ENCODE measurements around the gene EYS. TPM values are rescaled to one million over a fixed set of nuclear protein-coding genes. Genes with fewer than 3 reads are reported as not detected.
"Not testable (repeated sequence)": the region's sequence is repeated elsewhere in the genome, so short reads cannot be mapped to it uniquely, and the experiment has no call there.

Gene EYS
- total RNA-seq, 2 donors from 2014 or later, result not detected

- no peaks in the 10 kb centered on the region for H3K4me1 Mint-ChIP-seq (ENCODE audit: low read depth)
- peaks cover 2 to 7% of the 10 kb centered on the region in 2 donors for H3K36me3 Mint-ChIP-seq (ENCODE audit: insufficient read depth in 2 of 2)
- H3K27me3 Mint-ChIP-seq (ENCODE audit: low read depth), result no peaks in the 10 kb centered on the region
- peaks cover 14 to 21% of the 10 kb centered on the region in 2 donors for H3K9me3 Mint-ChIP-seq
- no peak overlapping the region for H3K27ac Mint-ChIP-seq
- ATAC-seq (replicated peaks in 1 of 2), result no peak
- H3K4me3 Mint-ChIP-seq, result no peak overlapping the region
- no peak for DNase-seq
Observed at GRCh38 chr6:65671922-65672321, 35.1 kb downstream of the EYS start.

DNA sequence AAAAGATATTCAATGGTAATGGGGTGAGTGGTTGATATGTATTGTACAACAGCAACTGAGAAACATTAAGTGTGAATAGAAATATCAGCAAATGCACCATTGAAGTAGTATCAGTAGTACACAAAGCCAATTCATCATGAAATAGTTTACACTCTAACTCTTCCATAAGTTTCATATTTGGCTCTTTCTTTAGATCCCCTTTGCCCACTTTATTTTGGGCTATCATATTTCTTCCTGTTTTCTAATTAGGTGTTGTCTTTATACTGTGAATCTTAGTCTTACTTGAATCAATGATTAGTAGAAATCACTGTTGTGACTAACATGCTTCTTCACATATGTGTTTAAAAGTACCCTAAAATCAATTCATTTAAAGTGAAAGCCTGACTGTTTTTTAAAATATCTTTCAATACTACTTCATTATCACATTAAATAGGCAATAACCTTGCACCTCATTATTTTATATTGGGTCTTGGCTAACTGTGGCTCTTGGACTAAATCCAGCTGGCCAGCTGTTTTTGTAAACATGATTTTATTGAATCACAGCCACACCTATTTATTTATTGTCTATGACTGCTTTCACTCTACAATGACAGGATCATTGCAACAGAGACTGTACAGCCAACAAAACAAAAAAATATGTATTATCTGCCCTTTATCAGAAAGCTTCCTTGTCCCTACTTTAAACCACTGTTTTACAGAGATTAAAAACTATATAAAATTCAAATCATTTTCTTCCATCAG lies 38.9 kb downstream of the EYS start:
- no peak overlapping the region for H3K4me3 Mint-ChIP-seq
- H3K36me3 Mint-ChIP-seq (ENCODE audit: insufficient read depth in 2 of 2), result peaks cover under 1 to 2% of the 10 kb centered on the region in 2 donors
- ATAC-seq (replicated peaks in 1 of 2) (no peak), DNase-seq (no peak)
- H3K27ac Mint-ChIP-seq, result peak overlapping the region; percentile 64
- peaks cover 10 to 14% of the 10 kb centered on the region in 2 donors for H3K9me3 Mint-ChIP-seq
- H3K27me3 Mint-ChIP-seq (ENCODE audit: low read depth), result no peaks in the 10 kb centered on the region
- no peaks in the 10 kb centered on the region for H3K4me1 Mint-ChIP-seq (ENCODE audit: low read depth)

DNA sequence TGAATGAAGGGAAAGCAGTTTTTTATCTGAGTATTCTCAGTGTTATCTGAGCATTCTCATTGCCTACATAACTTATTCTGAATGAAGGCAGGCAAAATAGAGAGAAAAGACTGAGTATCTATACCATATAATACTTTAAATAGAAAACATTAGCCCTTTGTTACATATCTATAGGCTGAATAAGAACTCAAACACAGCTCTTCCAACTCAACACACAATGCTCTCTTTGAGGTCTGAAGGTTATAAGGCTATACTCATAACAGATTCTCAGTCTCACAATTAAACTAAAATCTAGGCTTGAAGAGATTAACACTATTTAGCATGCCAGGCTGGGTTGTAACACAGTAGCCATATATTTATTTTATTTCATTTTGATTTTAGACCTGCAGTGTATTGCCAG lies 56.9 kb downstream of the EYS start:
- Mint-ChIP-seq H3K9me3 (peaks cover 10 to 16% of the 10 kb centered on the region in 2 donors), H3K27me3 (ENCODE audit: low read depth) (no peaks in the 10 kb centered on the region), H3K4me3 (no peak overlapping the region), H3K36me3 (ENCODE audit: insufficient read depth in 2 of 2) (peaks cover 0 to 3% of the 10 kb centered on the region in 2 donors), H3K27ac (no peak overlapping the region), H3K4me1 (ENCODE audit: low read depth) (no peaks in the 10 kb centered on the region)
- DNase-seq, result no peak
- no peak for ATAC-seq (replicated peaks in 1 of 2)

- Mint-ChIP-seq H3K27me3 (ENCODE audit: low read depth) (no peaks in the 10 kb centered on the region), H3K4me3 (no peak overlapping the region), H3K36me3 (ENCODE audit: insufficient read depth in 2 of 2) (peaks cover 0 to 3% of the 10 kb centered on the region in 2 donors), H3K4me1 (ENCODE audit: low read depth) (no peaks in the 10 kb centered on the region), H3K9me3 (peaks cover 12 to 18% of the 10 kb centered on the region in 2 donors), H3K27ac (no peak overlapping the region)
- ATAC-seq (replicated peaks in 1 of 2), result no peak
- DNase-seq, result no peak
Observed at GRCh38 chr6:65649392-65649791, 57.6 kb downstream of the EYS start.

GRCh38 chr6:65646544-65646943 lies 60.5 kb downstream of the EYS start:
- Mint-ChIP-seq H3K27me3 (ENCODE audit: low read depth) (no peaks in the 10 kb centered on the region), H3K9me3 (peaks cover 12 to 19% of the 10 kb centered on the region in 2 donors), H3K36me3 (ENCODE audit: insufficient read depth in 2 of 2) (peaks cover 0 to 3% of the 10 kb centered on the region in 2 donors), H3K4me3 (no peak overlapping the region), H3K4me1 (ENCODE audit: low read depth) (no peaks in the 10 kb centered on the region), H3K27ac (no peak overlapping the region)
- DNase-seq, result no peak
- no peak for ATAC-seq (replicated peaks in 1 of 2)

DNA sequence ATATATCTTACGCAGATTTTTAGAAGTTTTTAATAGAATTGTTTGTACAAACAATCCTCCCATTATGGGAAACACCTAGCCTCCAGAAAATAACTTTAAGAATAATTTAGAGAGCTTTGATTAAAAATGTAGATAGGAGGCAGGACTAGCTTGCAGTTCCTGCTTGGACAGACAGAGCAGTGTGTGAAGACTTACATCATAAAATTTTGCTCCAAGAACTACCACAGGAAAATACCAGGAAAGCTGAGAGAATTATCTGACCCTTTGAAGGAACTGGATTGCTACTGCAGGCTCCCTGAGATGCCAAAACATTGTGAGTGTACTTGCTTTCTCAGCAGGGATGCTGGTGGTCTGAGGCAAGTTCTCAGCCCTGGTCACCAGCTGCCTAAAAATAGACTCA lies 64.2 kb downstream of the EYS start:
- Mint-ChIP-seq H3K4me3 (no peak overlapping the region), H3K4me1 (ENCODE audit: low read depth) (no peaks in the 10 kb centered on the region), H3K27ac (no peak overlapping the region), H3K9me3 (peaks cover 14 to 19% of the 10 kb centered on the region in 2 donors), H3K27me3 (ENCODE audit: low read depth) (no peaks in the 10 kb centered on the region), H3K36me3 (ENCODE audit: insufficient read depth in 2 of 2) (peaks cover 0 to 3% of the 10 kb centered on the region in 2 donors)
- DNase-seq, result no peak
- no peak for ATAC-seq (replicated peaks in 1 of 2)

DNA sequence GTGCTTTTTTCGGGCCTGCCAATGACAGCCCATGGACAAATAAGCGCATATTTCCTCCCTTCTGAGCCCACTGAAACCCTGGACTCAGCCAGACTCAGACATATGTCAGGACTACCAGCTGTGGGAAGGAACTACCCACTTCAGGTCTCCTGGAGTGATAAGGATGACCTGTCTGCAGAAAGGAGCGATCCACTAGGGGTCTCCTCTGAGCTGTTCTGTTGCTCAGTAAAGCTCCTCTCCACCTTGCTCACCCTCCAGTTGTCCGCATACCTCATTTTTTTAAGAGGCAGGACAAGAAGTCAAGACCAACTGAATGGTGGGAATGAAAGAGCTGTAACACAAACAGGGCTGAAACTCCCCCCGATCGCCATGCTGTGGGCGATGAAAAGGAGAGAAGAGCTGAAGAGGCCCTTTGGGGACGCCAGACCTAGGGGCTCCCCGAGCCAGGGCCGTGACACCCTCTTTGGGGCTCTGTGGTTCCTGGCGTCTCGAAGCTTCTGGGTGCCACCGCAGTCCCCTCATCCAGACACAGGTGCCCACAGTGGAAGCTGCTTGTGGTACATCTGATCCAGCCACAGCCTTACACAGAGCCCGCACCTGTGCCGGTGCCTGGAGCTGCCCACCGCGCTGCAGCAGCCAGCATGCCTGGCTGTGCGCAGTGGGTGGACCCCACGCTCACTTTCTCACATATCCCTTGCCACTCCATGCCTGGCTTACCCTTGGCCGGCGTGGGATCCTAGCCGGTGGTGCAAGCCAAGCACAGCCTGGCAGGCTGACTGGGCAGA lies 68.8 kb downstream of the EYS start:
- no peak overlapping the region for H3K4me3 Mint-ChIP-seq
- H3K27me3 Mint-ChIP-seq (ENCODE audit: low read depth), result no peaks in the 10 kb centered on the region
- ATAC-seq (replicated peaks in 1 of 2), result no peak
- no peak for DNase-seq
- no peaks in the 10 kb centered on the region for H3K4me1 Mint-ChIP-seq (ENCODE audit: low read depth)
- no peak overlapping the region for H3K27ac Mint-ChIP-seq
- H3K36me3 Mint-ChIP-seq (ENCODE audit: insufficient read depth in 2 of 2), result no peaks in the 10 kb centered on the region
- H3K9me3 Mint-ChIP-seq, result peaks cover 2 to 7% of the 10 kb centered on the region in 2 donors

DNA sequence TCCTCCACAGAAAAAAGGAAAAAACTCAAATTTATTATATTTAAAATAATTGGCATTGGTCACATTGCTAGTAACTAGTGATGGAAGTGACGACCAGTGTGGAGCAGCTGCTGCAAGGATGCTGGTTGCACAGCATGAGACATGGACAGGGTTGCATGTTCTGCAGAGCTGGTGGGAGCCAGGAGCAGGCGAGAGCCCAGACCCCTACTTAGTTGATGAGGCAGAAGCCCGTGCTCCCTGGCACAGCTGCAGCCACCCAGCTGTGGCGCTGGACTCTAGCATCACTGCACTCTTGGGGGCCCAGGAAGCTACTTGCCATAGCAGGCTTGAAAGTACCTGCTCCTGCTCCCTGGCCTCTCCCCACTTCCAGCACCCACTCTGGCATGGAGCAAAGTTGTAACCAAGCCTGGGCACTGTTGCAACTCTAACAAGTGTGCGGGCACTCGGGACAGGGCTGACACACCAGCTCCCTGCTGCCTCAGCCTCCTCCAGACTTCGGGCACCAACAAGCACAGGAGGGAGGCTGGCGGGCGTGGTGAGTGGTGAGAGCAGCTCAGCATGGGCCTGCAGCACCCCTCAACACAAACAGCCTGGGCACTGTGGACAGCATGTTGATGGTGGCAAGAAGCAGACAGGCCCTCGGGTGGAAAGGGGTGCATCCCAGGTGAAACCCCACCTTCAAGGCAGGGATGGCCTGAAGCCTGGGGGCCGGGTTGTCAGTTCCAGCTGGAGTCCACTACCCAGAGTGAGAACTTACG lies 69.6 kb downstream of the EYS start:
- Mint-ChIP-seq H3K27ac (no peak overlapping the region), H3K9me3 (peaks cover 2 to 3% of the 10 kb centered on the region in 2 donors), H3K27me3 (ENCODE audit: low read depth) (no peaks in the 10 kb centered on the region), H3K4me3 (no peak overlapping the region), H3K4me1 (ENCODE audit: low read depth) (no peaks in the 10 kb centered on the region), H3K36me3 (ENCODE audit: insufficient read depth in 2 of 2) (no peaks in the 10 kb centered on the region)
- no peak for DNase-seq
- no peak for ATAC-seq (replicated peaks in 1 of 2)

DNA sequence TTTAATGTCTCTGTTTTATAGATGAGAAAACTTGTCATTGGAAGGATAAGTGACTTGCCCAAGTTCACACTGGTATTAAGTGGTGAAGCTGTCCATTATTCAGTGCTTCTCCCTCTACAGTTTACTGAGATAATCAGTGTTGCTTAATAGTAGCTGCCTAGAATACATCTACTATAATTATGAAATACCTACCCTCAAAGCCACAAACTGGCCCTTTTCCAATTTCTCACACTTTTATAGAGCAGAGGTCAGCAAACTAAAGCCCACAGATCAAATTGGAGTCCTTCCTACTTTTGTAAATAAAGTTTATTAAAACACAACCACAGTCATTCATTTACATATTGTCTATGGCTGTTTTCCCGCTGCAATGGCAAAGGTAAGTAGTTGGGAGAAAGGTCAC lies 73.5 kb downstream of the EYS start:
- ATAC-seq (replicated peaks in 1 of 2) (no peak), DNase-seq (no peak)
- Mint-ChIP-seq H3K9me3 (peaks cover 1 to 4% of the 10 kb centered on the region in 2 donors), H3K4me3 (no peak overlapping the region), H3K4me1 (ENCODE audit: low read depth) (no peaks in the 10 kb centered on the region), H3K27me3 (ENCODE audit: low read depth) (no peaks in the 10 kb centered on the region), H3K27ac (no peak overlapping the region), H3K36me3 (ENCODE audit: insufficient read depth in 2 of 2) (peaks cover 0 to 3% of the 10 kb centered on the region in 2 donors)

- no peaks in the 10 kb centered on the region for H3K27me3 Mint-ChIP-seq (ENCODE audit: low read depth)
- DNase-seq, result no peak
- H3K9me3 Mint-ChIP-seq, result peaks cover 3 to 4% of the 10 kb centered on the region in 2 donors
- H3K4me3 Mint-ChIP-seq, result no peak overlapping the region
- H3K27ac Mint-ChIP-seq, result no peak overlapping the region
- peaks cover 3 to 5% of the 10 kb centered on the region in 2 donors for H3K36me3 Mint-ChIP-seq (ENCODE audit: insufficient read depth in 2 of 2)
- no peak for ATAC-seq (replicated peaks in 1 of 2)
- no peaks in the 10 kb centered on the region for H3K4me1 Mint-ChIP-seq (ENCODE audit: low read depth)
Observed at GRCh38 chr6:65631711-65632110, 75.3 kb downstream of the EYS start.

DNA sequence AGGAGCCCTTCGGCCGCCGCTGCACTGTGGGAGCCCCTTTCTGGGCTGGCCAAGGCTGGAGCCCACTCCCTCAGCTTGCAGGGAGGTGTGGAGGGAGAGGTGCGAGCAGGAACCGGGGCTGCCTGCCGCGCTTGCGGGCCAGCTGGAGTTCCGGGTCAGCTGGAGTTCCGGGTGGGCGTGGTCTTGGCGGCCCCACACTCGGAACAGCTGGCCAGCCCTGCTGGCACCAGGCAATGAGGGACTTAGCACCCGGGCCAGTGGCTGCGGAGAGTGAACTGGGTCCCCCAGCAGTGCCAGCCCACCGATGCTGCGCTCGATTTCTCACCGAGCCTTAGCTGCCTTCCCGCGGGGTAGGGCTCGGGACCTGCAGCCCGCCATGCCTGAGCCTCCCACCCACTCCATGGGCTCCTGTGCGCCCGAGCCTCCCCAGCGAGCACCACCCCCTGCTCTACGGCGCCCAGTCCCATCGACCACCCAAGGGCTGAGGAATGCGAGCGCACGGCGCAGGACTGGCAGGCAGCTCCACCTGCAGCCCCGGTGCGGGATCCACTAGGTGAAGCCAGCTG lies 79.5 kb downstream of the EYS start:
- ATAC-seq (replicated peaks in 1 of 2); DNase-seq: not testable (repeated sequence)

GRCh38 chr6:65627015-65627414 lies 80.0 kb downstream of the EYS start:
- H3K4me1 Mint-ChIP-seq (ENCODE audit: low read depth), result no peaks in the 10 kb centered on the region
- no peak overlapping the region for H3K27ac Mint-ChIP-seq
- ATAC-seq (replicated peaks in 1 of 2) (no peak), DNase-seq (no peak)
- H3K36me3 Mint-ChIP-seq (ENCODE audit: insufficient read depth in 2 of 2), result peaks cover 3 to 5% of the 10 kb centered on the region in 2 donors
- no peak overlapping the region for H3K4me3 Mint-ChIP-seq
- no peaks in the 10 kb centered on the region for H3K27me3 Mint-ChIP-seq (ENCODE audit: low read depth)
- peaks cover 10 to 11% of the 10 kb centered on the region in 2 donors for H3K9me3 Mint-ChIP-seq

More for the DNA sequence above, 79.5 kb downstream of the EYS start:
- peaks cover 10 to 11% of the 10 kb centered on the region in 2 donors for H3K9me3 Mint-ChIP-seq
- H3K36me3 Mint-ChIP-seq (ENCODE audit: insufficient read depth in 2 of 2); H3K4me1 Mint-ChIP-seq (ENCODE audit: low read depth); H3K27me3 Mint-ChIP-seq (ENCODE audit: low read depth); H3K4me3 Mint-ChIP-seq; H3K27ac Mint-ChIP-seq: not testable (repeated sequence)

Data from activated T-cell treated with anti-CD3 and anti-CD28 coated beads, Interleukin-2, amount 50 U/mL, for 72 hours (primary cell).